HG02938 (cell line): ENCODE results near the gene PKNOX1.
"Not testable (repeated sequence)": the region's sequence is repeated elsewhere in the genome, so short reads cannot be mapped to it uniquely, and the experiment has no call there.

Experiments used
- ATAC-seq: cut with Tn5 transposase; IDR thresholded peaks from one replicate; pipeline ENCODE4 v1.9.1; 2021; ENCODE audit warnings: mild to moderate bottlenecking, moderate library complexity; ENCODE audit not compliant: unreplicated experiment

The PKNOX1 gene

DNA sequence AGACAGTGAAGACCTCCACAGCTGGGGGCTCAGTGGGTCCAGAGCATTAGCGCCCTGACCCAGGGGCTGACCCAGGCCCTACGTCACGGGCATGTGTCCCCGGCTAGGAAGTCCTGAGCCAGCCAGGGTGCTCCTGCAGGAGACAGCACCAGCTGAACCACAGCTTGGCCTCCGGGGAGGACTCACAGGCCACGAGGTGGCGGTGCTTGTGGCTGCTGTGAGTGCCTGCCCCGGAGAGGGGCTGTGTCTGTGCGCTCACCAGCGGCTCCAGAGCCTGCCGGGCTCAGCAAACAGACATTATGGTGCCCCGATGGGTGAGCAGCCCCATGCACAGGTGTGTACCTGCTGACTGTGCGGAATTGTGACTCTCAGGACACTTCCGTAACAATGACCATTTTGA is 70.2 kb downstream of the PKNOX1 start:
- not testable (repeated sequence) for ATAC-seq

DNA sequence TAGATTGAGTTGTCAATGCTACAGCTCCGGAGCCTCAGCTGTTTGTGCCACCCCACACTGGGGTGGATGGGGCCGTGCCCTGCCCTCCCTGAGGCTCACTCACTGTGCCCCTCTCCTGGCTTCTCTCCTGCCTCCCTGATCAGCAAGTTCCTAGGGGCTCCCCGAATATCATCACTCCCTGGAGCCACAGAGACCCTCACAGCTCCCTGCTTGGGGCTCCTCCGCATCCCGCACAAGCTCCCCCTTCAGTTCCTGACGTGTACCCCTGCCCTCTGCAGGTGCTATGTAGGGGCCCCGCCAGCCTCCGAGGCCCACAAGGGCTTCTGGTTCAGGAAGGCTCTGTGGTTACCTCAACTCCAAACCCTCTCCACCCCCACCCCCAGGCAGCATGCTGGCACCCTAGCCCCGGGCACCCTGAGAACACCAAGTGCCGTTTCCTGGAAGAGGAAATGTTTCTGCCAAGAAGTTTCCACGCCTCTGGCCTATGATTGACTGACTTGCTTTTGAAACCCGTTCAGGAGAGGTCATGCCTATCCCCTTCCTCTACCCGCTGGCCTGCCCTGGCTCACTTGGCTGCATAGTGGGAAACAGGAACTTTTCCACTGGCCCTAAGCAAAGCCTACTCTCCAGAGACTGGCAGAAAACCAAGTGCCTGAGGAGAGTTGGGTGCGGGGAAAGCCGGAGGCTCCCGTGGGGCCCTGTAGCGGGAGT is 71.0 kb downstream of the PKNOX1 start:
- not testable (repeated sequence) for ATAC-seq

DNA sequence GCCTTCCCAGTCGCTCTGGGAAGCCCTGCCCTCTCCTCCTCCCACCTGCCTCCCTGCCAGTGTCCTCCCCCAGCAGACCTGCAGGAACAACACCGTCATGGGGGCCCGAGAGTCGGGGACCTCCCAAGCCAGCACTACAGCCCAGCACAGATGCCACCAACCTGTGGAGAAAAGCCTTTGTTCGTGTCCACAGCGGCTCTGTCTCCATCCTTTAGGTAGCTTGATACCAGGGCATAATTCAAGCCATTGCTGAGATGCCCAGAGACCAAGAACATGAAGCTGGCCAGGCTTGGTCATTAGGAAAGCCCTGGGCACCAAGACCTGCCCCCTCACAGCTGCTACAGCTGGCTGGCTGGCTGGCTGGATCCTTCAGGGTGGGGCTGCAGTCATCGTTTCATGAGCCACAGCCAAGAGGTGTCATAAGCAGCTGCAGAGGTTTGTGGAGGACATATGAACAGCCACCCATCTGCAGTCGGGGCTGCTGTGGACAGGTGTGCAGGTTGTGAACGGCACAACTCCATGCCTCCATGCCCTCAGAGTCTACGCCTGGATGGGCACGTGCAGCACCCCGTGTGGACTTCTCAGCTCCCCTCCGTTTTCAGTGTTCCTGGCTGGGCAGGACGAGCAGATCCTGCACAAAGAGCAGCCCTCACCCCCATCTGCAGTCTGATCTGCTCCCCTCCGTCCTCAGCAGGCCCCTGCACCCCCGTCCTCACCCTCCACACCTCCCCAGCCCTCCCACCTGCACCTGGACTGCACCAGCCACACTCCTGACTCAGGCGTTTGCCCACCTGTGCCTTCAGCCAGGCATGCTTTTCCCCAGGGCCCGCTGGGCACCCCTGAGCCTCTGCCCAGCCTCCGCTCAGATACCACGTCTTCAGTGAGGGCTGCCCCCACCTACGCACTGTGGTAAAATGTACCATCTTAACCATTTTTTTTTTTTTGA is 71.8 kb downstream of the PKNOX1 start:
- ATAC-seq, result not testable (repeated sequence)

DNA sequence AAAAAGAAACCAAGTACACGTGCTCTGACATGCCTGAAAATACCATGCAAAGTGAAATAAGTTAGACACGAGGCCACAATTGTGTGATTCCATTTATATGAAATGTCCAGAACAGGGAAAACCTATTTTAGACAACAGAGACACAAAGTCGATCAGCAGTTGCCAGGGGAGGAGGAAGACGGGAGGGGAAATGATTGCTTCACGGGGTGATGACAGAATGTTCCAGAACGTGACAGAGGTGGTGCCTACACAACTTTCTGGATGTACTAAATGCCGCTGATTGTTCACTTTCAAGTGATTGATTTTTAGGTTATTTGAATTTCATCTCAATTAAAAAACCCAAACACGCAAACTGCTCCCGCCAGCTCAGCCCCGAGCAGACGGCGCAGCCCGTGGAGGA is 78.8 kb downstream of the PKNOX1 start:
- ATAC-seq, result not testable (repeated sequence)

DNA sequence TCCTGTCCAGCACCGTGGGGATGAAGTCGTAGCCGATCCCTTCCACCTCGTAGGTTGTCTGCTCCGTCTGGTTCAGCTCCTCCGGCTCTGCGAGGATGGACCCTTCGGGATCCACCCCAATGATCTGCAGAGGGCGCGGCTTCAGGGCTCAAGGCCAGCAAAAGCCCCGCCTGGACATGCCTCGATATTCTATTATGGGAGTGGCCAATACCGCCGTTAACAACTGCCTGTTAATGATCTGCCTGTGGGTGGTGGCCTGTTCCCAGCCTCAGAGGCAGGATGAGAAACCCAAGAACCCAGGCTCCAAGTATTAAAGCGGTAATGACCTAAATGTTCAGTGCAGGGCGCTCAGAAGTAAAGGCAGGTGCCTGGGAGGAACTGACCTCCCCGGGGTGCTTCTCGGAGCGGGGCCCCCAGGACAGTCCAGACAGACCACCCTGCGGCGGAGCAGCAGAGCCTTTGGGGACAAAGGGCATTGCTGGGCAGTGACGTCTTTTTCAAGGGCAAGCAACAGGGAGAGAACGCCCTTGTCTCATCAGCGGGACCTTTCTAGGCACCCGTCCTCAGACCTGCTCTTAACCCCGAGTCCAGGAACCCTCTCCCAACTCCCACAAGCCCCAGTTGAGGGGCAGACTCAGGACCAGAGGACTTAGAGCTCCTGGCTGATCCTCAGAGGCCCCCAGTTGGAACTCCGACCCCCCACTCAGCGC is 88.7 kb downstream of the PKNOX1 start:
- not testable (repeated sequence) for ATAC-seq

DNA sequence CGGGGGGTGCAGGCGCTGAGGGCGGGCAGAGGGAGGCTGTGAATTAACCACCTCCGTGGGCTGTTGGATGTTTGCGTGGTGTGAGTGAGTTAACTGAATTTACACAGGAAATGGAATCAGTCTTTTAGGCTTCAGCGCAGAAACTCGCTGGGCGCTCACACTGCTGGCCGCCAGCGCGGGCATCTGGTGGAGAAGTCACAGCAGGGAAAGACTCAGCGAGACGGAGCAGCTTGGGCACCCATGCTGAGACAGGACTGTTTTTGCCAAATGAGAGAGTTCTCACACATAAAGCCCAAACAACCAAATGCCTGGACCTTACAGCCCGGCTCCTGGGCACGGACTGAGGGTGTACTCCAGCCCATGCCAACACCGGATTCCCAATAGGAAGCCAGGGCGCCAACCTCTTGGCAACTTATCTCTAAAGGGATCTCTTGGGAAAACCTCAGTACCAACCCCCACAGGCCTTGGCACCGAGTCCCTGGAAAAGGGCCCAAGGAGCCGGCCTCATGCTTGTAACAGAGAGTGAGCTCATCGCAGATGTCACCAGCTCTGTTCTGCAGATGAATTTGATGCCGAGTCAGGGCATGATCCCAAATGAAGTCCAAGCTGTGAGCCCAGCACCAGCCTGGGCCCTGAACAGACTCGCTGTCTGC is 90.0 kb downstream of the PKNOX1 start:
- ATAC-seq, result not testable (repeated sequence)

DNA sequence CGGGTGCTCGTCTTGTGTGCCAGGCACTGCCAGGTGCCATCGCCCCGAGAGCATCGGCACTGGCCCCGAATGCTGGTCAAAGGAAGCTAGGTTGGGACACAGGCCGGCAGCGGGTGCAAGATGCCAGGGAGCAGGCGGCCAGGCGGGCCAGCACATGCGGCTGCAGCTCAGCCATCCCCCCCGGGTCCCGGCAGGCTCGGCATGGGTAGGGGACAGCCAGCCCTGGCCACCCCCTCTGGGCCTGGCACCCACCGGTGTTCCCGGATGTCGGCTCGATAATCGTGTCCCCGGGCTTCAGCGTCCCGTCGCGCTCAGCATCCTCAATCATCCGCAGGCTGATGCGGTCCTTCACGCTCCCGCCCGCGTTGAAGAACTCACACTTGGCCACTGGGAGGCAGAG is 91.6 kb downstream of the PKNOX1 start:
- not testable (repeated sequence) for ATAC-seq

DNA sequence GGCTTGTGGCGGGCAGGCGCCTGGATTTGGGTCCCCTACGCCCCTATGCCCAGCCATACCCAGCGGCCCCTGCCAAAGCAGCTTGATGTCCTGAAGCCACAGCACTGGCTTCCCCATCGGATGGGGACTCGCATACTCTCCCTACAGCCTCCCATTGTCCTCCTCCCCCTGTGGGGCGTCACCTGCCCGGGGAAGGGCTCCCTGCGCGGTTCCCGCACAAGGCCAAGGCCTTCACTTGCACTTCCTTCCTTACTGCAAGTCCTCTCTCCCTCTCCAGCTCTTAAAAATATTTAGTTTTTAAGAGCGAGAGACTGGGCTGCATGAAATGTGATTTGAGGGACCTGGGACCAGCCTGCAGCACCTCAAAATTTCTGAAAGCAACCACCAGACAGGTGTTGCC is 92.3 kb downstream of the PKNOX1 start:
- not testable (repeated sequence) for ATAC-seq

DNA sequence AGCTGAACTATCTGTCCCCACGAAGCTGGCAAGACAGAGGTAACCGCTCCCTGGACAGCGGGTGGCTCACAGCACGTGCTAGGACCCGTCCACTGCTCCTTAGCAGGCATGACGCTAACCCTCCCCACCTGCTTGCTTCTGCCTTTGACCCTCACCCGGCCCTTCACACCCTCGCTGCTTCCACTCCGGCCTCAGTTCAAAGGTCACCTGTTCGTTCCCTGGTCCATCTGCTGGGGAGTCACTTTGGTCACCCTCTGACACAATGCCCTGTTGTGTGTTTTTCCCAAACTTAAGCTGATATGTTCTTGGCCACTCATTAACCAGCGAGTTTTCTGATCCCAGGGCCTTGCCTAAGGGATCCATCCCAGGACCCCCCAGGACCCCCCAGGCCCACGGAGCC is 93.7 kb downstream of the PKNOX1 start:
- not testable (repeated sequence) for ATAC-seq

DNA sequence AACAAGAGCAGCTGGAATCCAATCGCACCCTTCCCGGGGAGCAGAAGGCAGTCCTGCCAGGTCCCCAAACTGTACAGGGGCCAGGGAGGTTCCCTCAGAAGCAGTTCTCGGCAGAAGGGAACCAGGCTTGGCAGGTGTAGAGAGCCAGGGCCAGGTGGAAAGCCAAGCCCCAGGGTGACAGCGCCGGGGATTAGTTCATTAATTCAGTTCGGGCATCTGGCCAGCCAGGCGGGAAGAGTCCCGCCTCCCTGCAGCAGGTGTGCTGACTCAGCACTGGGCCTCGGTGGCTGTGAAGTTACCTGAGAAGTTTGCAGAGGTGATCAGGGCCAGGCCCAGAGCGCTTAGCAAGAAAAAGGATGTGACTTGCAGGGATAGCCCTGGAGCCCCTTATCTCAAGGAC is 95.3 kb downstream of the PKNOX1 start:
- ATAC-seq, result not testable (repeated sequence)

DNA sequence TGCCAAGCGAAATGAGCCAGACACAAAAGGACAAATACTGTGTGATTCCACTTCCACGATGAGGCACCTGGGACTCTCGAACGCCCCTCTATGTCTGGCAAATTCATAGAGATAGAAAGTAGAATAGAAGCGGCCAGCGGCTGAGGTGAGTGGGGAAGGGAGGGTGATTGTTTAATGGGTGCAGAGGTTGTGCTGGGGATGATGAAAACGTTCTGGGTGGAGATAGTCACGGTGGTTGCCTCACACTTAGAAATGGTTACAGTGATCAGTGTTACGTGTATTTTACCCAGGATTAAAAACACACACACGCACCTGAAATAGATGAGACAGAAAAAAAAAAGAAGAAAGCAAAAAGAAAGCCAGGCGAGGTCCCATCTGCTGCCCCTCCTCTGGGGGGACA is 98.4 kb downstream of the PKNOX1 start:
- ATAC-seq, result not testable (repeated sequence)

DNA sequence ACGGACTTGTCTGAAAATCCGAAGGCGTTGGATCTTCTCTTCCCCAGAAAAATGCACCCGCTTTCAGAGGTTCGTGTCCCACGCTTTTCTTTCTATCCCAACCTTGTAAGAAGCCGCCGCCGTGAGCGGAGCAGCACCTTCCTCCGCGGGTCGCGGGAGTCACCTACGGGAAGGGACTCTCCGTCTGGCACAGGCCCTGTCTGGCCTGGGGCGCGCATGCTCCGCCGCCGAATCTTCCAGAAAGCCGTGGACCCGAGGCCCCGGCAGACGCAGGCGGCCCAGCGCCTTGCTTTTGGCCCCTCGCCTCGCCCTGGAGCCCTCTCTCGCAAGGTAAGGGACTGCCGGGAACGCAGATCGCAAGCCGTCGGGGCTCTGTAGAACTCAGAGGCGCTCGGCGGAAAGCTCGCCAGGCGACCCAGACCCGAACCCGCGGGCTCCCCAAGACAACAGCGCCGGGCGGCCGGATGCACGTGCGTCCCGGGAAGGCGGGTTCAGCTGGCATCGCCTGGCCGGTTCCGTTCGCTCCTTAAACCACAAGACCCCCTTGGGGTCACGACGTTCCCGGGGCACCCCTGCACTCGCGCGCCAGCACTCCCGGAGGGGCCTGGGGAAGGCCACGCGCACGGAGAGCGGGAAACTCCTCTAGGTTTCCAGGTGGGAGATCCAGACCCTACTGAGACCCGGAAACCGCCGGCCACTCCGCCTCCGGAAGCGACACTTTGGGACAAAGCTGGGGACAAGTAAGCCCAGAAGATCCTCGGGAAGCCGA is 100.2 kb downstream of the PKNOX1 start:
- ATAC-seq, result not testable (repeated sequence)

DNA sequence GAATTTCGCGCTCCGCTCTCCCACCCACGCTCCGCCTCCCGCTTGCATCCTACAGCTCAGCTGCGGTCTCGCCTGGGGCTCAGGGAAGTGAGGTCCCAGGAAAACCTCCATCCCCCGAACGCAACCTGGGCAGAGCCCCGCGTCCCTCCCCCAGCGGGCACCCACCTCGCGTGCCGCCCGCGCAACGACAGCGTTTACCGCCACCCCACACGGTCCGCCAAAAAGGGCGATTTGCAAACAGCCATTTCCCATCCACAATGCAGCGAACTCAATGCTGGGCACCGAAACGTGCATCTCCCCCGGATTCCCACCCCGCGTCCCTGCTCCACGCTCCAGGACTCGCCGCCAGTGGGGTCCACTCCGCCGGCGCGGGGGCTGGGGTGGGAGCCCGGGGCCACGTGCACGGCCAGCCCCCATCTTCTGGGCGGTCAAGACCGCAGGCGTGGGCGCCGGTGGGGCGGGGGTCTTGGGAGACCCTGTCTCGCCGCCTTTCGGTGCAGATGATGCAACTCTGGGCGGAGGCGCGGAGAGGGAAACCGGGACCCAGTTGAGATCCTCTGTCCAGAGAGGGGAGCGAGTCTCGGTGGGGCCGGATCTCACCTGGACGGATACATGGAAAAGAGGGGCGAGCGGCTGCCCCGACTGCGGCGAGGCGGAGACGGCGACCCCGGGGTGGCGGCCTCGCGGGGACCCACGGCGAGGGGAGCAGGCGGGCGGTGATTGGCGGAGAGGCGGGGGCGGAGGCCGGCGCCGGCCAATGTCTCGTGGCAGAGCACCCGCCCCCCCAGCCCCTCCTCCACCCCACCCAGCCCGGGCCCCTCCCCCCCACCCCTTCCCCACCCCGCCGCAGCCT is 101.0 kb downstream of the PKNOX1 start, which contains the start of gene CBS:
Gene CBS, minus strand, starts transcription at position 666 of the 853 bp plus-strand sequence. CDS start 3,642 bp downstream, outside the sequence.
- ATAC-seq, result not testable (repeated sequence)

DNA sequence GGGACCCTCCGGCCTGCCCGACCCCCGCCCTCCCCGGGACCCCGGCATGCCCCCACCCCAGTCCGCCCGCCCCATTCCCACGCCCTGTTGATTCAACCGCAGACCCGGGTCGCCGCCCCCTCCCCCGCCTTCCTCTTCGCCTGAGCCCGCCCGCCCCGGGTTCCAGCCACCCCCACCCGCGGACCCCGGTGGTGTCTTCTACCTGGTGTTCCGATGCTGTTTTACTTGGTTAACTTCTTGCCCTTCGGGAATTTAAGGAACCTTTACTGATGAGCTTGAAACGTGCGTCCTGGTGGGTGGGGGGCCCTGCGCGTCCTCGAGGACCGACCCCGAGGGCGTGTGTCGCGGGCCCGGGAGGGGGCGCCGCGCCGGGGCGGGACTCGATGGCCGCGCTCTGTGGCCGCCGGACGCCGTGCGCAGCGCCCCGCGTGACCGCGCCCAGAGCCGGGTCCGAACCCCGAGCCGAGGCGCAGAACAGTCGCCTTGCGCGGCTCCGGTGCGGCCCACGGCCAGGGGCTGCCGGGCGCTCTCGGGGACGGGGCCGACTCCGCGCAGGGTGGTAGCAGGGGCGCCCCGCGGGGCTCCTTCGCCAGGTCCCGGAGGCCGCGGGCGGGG is 101.8 kb downstream of the PKNOX1 start:
- ATAC-seq, result not testable (repeated sequence)

DNA sequence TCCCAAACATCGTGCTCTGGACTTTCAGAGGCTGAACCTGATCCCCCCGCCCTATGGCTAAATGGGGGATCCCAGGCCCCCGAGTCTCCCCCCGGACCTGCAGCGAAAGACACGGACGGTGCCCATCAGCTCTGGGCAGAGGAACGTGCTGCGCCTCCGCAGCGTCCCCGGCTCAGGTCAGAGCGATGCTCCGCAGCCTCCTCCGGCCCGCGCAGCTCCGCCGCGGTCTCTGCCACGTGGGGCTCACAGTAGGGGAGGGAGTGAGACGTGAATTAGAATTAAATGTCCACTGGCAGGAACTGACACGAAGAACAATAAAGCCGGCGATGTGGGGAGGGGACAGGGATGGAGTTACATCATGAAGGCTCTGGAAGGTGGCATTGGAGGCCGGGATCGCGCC is 102.3 kb downstream of the PKNOX1 start:
- not testable (repeated sequence) for ATAC-seq

DNA sequence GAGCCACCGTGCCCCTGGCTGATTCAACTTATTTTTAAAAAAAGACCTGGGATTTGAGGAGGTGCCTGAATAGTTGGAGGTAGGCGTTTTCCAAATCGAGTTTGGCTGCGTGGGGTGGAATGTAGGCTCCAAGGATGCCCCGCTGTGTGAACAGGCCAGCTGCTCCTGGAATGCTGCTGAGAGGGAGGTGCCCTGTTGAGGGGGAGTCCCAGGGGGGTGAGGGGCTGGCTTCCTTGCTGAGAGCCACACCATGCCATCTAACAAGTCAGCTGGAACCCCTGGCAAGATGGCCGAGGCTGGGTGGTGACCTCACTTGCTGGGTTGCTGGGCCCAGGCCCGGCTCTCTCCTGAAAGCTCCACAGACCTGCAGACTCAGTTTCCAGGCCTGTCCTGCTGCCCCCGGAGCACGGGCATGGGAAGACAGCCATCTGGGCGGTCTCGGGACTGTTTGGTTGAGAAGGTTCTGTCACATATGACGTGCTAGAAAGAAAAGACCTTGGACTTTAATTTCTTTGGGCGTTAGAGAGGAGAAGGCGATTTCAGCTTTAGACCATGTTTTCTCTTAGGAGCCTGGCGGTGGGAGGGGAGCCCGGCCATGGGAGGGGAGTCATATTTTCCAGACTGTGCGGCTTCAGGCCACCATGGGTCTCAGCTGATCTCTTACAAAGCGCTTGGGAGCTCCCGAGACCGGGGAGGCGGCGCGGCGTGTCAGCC is 108.4 kb downstream of the PKNOX1 start:
- not testable (repeated sequence) for ATAC-seq
